NCI-H748 (cell line): Measurements from ENCODE around the gene ZBTB46.

ENCODE experiments used
- DNase-seq: peaks from one replicate; lab custom pipeline; 2025; ENCODE audit not compliant: unreplicated experiment; lab: John Stamatoyannopoulos, UW

Gene ZBTB46

GRCh38 chr20:63696628-63697356 lies 134.3 kb downstream of the ZBTB46 start, which contains the start of gene TNFRSF6B:
TSS of gene TNFRSF6B (plus strand) at chr20:63696652. CDS start at chr20:63696768, 116 bp downstream.
- DNase-seq: no peak

- no peak for DNase-seq
Observed at GRCh38 chr20:63696306-63696627, 134.8 kb downstream of the ZBTB46 start.

- no peak for DNase-seq
Observed at GRCh38 chr20:63695424-63696305, 135.4 kb downstream of the ZBTB46 start.

GRCh38 chr20:63694584-63695423 lies 136.3 kb downstream of the ZBTB46 start:
- DNase-seq: no peak

- DNase-seq: no peak
Observed at GRCh38 chr20:63693733-63694583, 137.1 kb downstream of the ZBTB46 start.
